Esophagus squamous epithelium (tissue), 5 donors: Measurements from ENCODE around the gene EDEM1. TPM values are rescaled to one million over a fixed set of nuclear protein-coding genes. Genes with fewer than 3 reads are reported as not detected.

Experiments used
- DNase-seq: peaks from one replicate; lab custom pipeline; 2025; lab: John Stamatoyannopoulos, UW
- H3K27ac ChIP-seq, 4 donors: fragments of 200-600 bp; sonication (generic); one replicate each; pipeline ENCODE4 v1.5.1; 2016 to 2019; ENCODE audit warnings: mild to moderate bottlenecking in 1 of 4
- H3K27me3 ChIP-seq, 4 donors: fragments of 200-600 bp; sonication (generic); 1 replicate in 3 of 4; 2 replicates in 1 of 4; pipeline versions ENCODE4 v1.5.1 to v1.6.0; 2017 to 2021; ENCODE audit warnings: antibody characterized with exemption in 1 of 4
- H3K36me3 ChIP-seq, 3 donors: fragments of 200-600 bp; sonication (generic); one replicate each; pipeline ENCODE4 v1.5.1; 2016 to 2019
- H3K4me1 ChIP-seq, 3 donors: fragments of 200-600 bp; sonication (generic); one replicate each; pipeline ENCODE4 v1.5.1; 2017 to 2019
- H3K4me3 ChIP-seq, 4 donors: fragments of 200-600 bp; sonication (generic); 1 replicate in 3 of 4; 2 replicates in 1 of 4; pipeline ENCODE4 v1.5.1; 2016 to 2019; ENCODE audit warnings: mild to moderate bottlenecking in 2 of 4, moderate library complexity in 1 of 4
- H3K9me3 ChIP-seq, 3 donors: fragments of 200-600 bp; sonication (generic); one replicate each; pipeline ENCODE4 v1.5.1; 2016 to 2019
- POLR2A ChIP-seq, 4 donors: fragments of 450-650 bp; IDR thresholded peaks; one replicate each; pipeline ENCODE4 v1.6.1; 2017; ENCODE audit warnings: antibody characterized with exemption in 4 of 4, mild to moderate bottlenecking in 4 of 4, moderate library complexity in 3 of 4
- WGBS, 2 donors: methylation state at CpG; one replicate each; pipeline ENCODE4 v1.1.5; 2018; 5-methylcytosine and 5-hydroxymethylcytosine counted together
- intact Hi-C: fragments of 100-400 bp; cut with DNase I; formaldehyde crosslinking; loops from one replicate; pipeline ENCODE4 v1.15.0; 2022
- total RNA-seq, 4 donors: library from RNA; depleted of rRNA; stranded (reverse); fragments of >200 nt; gene quantifications; one replicate each; pipeline ENCODE4 v1.1.0, GENCODE V29; 2016
- TF ChIP-seq, protein P1 (sequence below), 6 experiments: fragments of 450-650 bp in 4 of 6; fragments of 200-600 bp in 2 of 6; sonication (generic) in 2 of 6; IDR thresholded peaks; one replicate each; pipeline ENCODE4 v1.5.1; 2016 to 2019; ENCODE audit warnings: antibody characterized with exemption in 6 of 6, mild to moderate bottlenecking in 4 of 6, moderate library complexity in 4 of 6
- donor health status: DM: yes; HTN: yes; CAD: no.

EDEM1 gene
- total RNA-seq, 4 donors from 2014 or later = 25.0 to 56.6 (median 40.2) TPM

DNA sequence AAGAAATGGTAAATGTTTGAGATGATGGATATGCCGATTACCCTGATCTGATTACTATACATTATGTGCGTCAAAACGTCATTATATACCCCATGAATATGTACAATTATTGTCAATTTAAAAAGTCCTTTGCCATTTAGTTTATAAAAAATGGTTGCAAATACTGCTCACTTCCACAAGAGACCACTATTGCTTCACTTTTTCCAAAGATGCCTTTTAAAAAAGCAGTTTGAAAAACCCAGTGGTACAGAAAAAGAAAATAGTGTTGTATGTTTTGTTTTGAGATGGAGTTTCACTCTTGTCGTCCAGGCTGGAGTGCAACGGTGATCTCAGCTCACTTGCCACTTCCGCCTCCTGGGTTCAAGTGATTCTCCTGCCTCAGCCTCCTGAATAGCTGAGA, 39.3 kb downstream of the EDEM1 start:
- no peaks in the 10 kb centered on the region for H3K9me3 ChIP-seq
- no peak overlapping the region for H3K4me3 ChIP-seq
- WGBS, 2 donors = 39 to 42% methylated on average over 6 of the region's 6 CpGs
- no peaks in the 10 kb centered on the region for H3K36me3 ChIP-seq
- no peaks in the 10 kb centered on the region for H3K4me1 ChIP-seq
- H3K27ac ChIP-seq = no peak overlapping the region
- no peak for DNase-seq
- H3K27me3 ChIP-seq = peaks cover 0 to 28% (median 0%) of the 10 kb centered on the region in 4 donors
- TF ChIP-seq POLR2A (IDR thresholded peaks at IDR 0.05) = no peak
- TF ChIP-seq, protein P1, sequence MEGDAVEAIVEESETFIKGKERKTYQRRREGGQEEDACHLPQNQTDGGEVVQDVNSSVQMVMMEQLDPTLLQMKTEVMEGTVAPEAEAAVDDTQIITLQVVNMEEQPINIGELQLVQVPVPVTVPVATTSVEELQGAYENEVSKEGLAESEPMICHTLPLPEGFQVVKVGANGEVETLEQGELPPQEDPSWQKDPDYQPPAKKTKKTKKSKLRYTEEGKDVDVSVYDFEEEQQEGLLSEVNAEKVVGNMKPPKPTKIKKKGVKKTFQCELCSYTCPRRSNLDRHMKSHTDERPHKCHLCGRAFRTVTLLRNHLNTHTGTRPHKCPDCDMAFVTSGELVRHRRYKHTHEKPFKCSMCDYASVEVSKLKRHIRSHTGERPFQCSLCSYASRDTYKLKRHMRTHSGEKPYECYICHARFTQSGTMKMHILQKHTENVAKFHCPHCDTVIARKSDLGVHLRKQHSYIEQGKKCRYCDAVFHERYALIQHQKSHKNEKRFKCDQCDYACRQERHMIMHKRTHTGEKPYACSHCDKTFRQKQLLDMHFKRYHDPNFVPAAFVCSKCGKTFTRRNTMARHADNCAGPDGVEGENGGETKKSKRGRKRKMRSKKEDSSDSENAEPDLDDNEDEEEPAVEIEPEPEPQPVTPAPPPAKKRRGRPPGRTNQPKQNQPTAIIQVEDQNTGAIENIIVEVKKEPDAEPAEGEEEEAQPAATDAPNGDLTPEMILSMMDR (IDR thresholded peaks at IDR 0.05) = peak in 4 of 6 experiments; percentile 16 to 44 (median 18)
- intact Hi-C loops = no loop called here

DNA sequence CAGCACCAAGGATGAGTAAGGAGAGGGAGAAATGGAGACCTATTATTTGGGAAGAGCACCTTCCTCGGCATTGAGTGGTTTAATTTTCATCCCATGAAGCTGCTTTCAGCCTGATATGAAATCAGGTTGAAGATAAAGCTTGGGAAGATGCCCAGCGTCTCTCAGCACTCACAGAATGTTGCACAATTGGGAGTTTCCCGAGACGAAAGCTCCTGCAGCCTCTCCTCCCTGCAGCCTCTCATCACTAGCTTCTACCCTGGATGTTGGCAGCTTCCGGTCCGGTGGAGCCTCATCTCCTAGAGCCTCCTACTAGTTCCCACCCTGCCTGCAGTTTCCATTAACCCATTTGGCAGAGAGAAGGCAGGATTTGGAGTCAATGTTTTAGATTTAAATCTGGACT, 40.3 kb downstream of the EDEM1 start:
- Histone ChIP-seq H3K36me3 (no peaks in the 10 kb centered on the region), H3K4me3 (no peak overlapping the region), H3K9me3 (no peaks in the 10 kb centered on the region), H3K27me3 (peaks cover 0 to 30% (median 0%) of the 10 kb centered on the region in 4 donors), H3K27ac (no peak overlapping the region), H3K4me1 (no peaks in the 10 kb centered on the region)
- intact Hi-C loops = no loop called here
- WGBS, 2 donors = 36 to 55% methylated on average over 5 to 6 of the region's 6 CpGs
- TF ChIP-seq POLR2A (IDR thresholded peaks at IDR 0.05) = no peak
- TF ChIP-seq, protein P1 (IDR thresholded peaks at IDR 0.05) = no peak
- DNase-seq = no peak

DNA sequence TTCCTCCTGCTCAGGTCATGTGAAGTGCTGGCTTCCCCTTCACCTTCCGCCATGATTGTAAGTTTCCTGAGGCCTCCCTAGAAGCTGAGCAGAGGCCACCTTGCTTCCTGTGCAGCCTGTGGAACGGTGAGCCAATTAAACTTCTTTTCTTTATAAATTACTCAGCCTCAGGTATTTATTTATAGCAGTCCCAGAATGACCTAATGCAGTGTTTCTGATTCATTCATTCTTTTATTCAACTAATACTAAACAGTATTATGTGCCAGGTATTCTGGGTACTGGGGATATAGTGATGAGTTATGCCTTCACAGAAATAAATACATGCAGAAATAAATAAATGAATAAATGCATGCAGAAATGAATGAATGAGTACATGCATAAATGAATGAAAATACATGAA, 41.9 kb downstream of the EDEM1 start:
- intact Hi-C loops = no loop called here
- 47 to 63% methylated on average over 2 of the region's 2 CpGs for WGBS, 2 donors
- Histone ChIP-seq H3K27me3 (peaks cover 0 to 30% (median 0%) of the 10 kb centered on the region in 4 donors), H3K4me1 (no peaks in the 10 kb centered on the region), H3K9me3 (no peaks in the 10 kb centered on the region), H3K27ac (no peak overlapping the region), H3K36me3 (no peaks in the 10 kb centered on the region), H3K4me3 (no peak overlapping the region)
- no peak for DNase-seq
- TF ChIP-seq POLR2A (IDR thresholded peaks at IDR 0.05) = no peak
- TF ChIP-seq, protein P1 (IDR thresholded peaks at IDR 0.05) = no peak

DNA sequence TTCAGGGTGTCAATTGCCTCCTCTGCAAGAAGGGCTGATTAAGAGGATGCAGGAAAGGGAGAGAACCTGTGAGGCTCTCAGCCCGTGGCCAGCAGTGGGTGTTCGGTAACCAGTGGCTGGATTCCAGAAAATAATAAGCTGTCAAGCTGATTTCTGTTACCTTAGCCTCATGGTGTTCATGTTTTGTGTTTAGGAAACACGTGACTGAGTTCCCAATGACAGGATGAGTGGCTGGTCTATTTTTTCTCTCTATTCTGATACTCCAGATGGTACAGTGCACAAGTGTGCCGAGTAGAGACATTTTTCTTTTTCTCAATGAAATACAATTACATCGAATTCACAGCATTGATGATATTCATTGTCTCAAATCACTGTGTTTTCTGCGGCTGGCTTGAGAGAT, 43.6 kb downstream of the EDEM1 start:
- Histone ChIP-seq H3K27me3 (peaks cover 0 to 30% (median 0%) of the 10 kb centered on the region in 4 donors), H3K4me1 (no peaks in the 10 kb centered on the region), H3K27ac (no peak overlapping the region), H3K9me3 (no peaks in the 10 kb centered on the region), H3K4me3 (no peak overlapping the region), H3K36me3 (no peaks in the 10 kb centered on the region)
- intact Hi-C loops = no loop called here
- DNase-seq = no peak
- WGBS, 2 donors = 44 to 58% methylated on average over 6 of the region's 6 CpGs
- no peak for TF ChIP-seq POLR2A (IDR thresholded peaks at IDR 0.05)
- TF ChIP-seq, protein P1 (IDR thresholded peaks at IDR 0.05) = no peak

DNA sequence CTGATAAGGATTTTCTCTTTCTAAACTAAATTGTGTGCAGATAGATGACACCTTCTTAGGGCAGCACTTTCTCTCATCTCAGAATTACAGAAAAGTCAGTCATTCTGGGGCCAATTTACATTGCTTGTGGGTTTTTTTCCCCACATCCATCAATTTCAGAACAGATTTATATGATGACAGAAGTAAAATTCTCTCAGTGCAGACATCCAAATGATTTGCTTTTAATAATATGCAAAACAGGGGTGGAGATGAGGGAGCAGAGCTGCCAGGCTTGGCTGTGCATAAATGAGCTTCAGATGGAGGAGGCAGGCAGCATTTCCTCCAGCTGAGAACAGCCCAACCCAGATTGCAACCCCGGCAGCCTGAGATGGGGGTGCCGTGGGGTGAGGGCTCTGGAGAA, 44.0 kb downstream of the EDEM1 start:
- DNase-seq = no peak
- Histone ChIP-seq H3K27ac (no peak overlapping the region), H3K27me3 (peaks cover 0 to 30% (median 0%) of the 10 kb centered on the region in 4 donors), H3K4me3 (no peak overlapping the region), H3K9me3 (no peaks in the 10 kb centered on the region), H3K36me3 (no peaks in the 10 kb centered on the region), H3K4me1 (no peaks in the 10 kb centered on the region)
- intact Hi-C loops = no loop called here
- TF ChIP-seq POLR2A (IDR thresholded peaks at IDR 0.05) = no peak
- TF ChIP-seq, protein P1 (IDR thresholded peaks at IDR 0.05) = no peak
- 15 to 24% methylated on average over 2 of the region's 2 CpGs for WGBS, 2 donors
